Panc1 (cell line): ENCODE data around the gene CREBBP. TPM values are rescaled to one million over a fixed set of nuclear protein-coding genes. Genes with fewer than 3 reads are reported as not detected.

ENCODE experiments used
- ATAC-seq: fragments of 200-7000 bp; cut with Tn5 transposase; 2 replicates; pipeline ENCODE4 v1.9.1; 2020; ENCODE audit warnings: mild to moderate bottlenecking, moderate library complexity
- BruUV-seq: library from RNA; stranded (reverse); fragments of 400-500 nt; replicated peaks from 2 replicates; lab custom pipeline; 2021; lab: Mats Ljungman, UMichigan
- CTCF ChIA-PET: fragments of 300-600 bp; sonication (Branson Sonifier 250); formaldehyde crosslinking; loops from one replicate; lab custom pipeline; 2022; ENCODE audit warnings: antibody characterized with exemption; lab: Charles Lee
- POLR2A ChIA-PET: fragments of 300-600 bp; sonication (Branson Sonifier 250); formaldehyde crosslinking; loops from one replicate; lab custom pipeline; 2022; ENCODE audit warnings: antibody characterized with exemption; lab: Charles Lee
- DNase-seq: peaks from one replicate; pipeline ENCODE4 v3.0.0-alpha.2; 2010; ENCODE audit warnings: low read depth, low spot score
- H3K27ac ChIP-seq: 2 replicates; pipeline ENCODE4 v1.5.1; 2011; ENCODE audit warnings: mild to moderate bottlenecking, low read length, inconsistent platforms
- H3K27me3 ChIP-seq: fragments of 200-500 bp; sonication (Bioruptor generic); 2 replicates; pipeline ENCODE4 v1.6.0; 2014; ENCODE audit warnings: low read length, inconsistent platforms; ENCODE audit not compliant: control insufficient read depth, insufficient read depth
- H3K36me3 ChIP-seq: fragments of 200-500 bp; sonication (Bioruptor generic); 2 replicates; pipeline ENCODE4 v1.5.1; 2014; ENCODE audit warnings: inconsistent platforms, mild to moderate bottlenecking, low read length, moderate library complexity; ENCODE audit not compliant: control insufficient read depth, insufficient read depth
- H3K4me1 ChIP-seq: 2 replicates; pipeline ENCODE4 v1.5.1; 2011; ENCODE audit warnings: inconsistent platforms, mild to moderate bottlenecking, low read length, moderate library complexity; ENCODE audit not compliant: control insufficient read depth, insufficient read depth
- H3K4me3 ChIP-seq, 2 experiments: 2 replicates each; pipeline ENCODE4 v1.5.1; 2011 to 2012; ENCODE audit warnings: low read depth in 2 of 2, low read length in 2 of 2, mild to moderate bottlenecking in 2 of 2, inconsistent platforms in 1 of 2, moderate library complexity in 1 of 2
- H3K9me3 ChIP-seq: fragments of 200-500 bp; sonication (Bioruptor generic); 2 replicates; pipeline ENCODE4 v1.5.1; 2014; ENCODE audit warnings: low read depth, mild to moderate bottlenecking, inconsistent platforms, low read length, moderate library complexity; ENCODE audit not compliant: control insufficient read depth, insufficient read depth
- POLR2AphosphoS5 ChIP-seq: IDR thresholded peaks from 2 replicates; pipeline ENCODE4 v1.6.1; 2012; ENCODE audit warnings: mild to moderate bottlenecking, low read depth, low read length, moderate library complexity
- SIN3A ChIP-seq: IDR thresholded peaks from 2 replicates; pipeline ENCODE4 v1.6.1; 2012; ENCODE audit warnings: low read depth, mild to moderate bottlenecking, low read length, moderate library complexity, borderline replicate concordance; ENCODE audit not compliant: insufficient read depth
- TCF7L2 ChIP-seq: IDR thresholded peaks from 2 replicates; pipeline ENCODE4 v1.6.1; 2011; ENCODE audit warnings: mild to moderate bottlenecking, low read depth, low read length, inconsistent platforms
- in situ Hi-C: cut with HindIII; loops from 2 replicates; pipeline ENCODE4 v1.10.0; 2016; ENCODE audit warnings: low sequenced_read_pairs, low pct_unique_long_range_greater_than_20kb
- intact Hi-C: fragments of 100-400 bp; cut with micrococcal nuclease; formaldehyde crosslinking; loops from one replicate; pipeline ENCODE4 v1.10.0; 2022; ENCODE audit not compliant: unreplicated experiment
- total RNA-seq: library from RNA; stranded (reverse); gene quantifications from one replicate; pipeline ENCODE4 v1.2.1, GENCODE V29; 2021; ENCODE audit not compliant: unreplicated experiment
- TF ChIP-seq, protein P1 (sequence below): fragments of 450-650 bp; IDR thresholded peaks from 2 replicates; pipeline ENCODE4 v1.5.1; 2017; ENCODE audit warnings: mild to moderate bottlenecking
- TF ChIP-seq, protein P2 (sequence below), 2 experiments: IDR thresholded peaks; 2 replicates each; pipeline ENCODE4 v1.6.1; 2011 to 2012; ENCODE audit warnings: low read depth in 2 of 2, control low read depth in 1 of 2, low read length in 1 of 2, mild to moderate bottlenecking in 1 of 2, moderate library complexity in 1 of 2; ENCODE audit not compliant: insufficient read depth in 1 of 2

Gene CREBBP
- total RNA-seq, 1 experiment from 2014 or later: 60.2 TPM

DNA sequence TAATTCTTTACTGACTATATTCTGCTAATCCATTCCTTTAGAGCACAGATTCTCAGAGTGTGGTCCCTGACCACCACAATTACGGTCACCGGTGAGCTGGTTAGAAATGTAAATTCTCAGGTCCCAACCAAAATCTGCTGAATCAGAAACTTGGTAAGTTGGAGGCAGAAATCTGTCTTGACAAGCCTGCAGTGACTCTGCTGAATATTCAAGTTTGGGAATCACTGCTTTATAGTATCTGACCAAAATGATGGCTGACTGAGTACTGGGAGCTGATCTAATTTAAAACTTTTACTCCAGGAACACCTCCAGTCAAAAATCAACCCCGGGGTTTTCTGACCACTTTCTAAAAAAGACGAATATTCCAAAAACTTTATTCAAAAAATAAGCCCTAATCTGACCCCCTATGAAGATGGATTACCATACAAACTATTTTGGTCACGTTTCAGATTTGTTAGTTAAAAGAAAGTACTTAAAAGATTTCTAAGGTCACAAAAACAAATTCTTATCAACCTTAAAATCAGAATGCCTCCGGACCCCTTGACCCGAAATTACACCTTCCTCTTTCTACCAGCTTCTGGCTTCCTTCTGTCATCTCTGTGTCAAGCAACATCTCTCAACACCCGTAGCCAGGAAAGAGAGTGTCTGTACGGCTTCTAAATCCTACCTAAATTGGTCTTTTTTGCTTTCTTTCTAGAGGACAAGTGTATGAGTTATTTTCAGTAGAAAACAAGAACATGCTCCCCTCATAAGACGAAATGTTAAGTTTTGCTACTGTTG lies 38.6 kb downstream of the CREBBP start:
- no peaks in the 10 kb centered on the region; the same call in 1 of the 2 replicates for H3K36me3 ChIP-seq
- intact Hi-C loops: no loop called here
- H3K4me3 ChIP-seq: no peak overlapping the region
- no peaks in the 10 kb centered on the region for H3K27me3 ChIP-seq
- CTCF ChIA-PET: no interaction called here
- DNase-seq (no peak), ATAC-seq (no peak)
- POLR2A ChIA-PET: no interaction called here
- no peaks in the 10 kb centered on the region; the same call in 1 of the 2 replicates for H3K4me1 ChIP-seq
- TF ChIP-seq TCF7L2: no peak
- TF ChIP-seq, protein P1, sequence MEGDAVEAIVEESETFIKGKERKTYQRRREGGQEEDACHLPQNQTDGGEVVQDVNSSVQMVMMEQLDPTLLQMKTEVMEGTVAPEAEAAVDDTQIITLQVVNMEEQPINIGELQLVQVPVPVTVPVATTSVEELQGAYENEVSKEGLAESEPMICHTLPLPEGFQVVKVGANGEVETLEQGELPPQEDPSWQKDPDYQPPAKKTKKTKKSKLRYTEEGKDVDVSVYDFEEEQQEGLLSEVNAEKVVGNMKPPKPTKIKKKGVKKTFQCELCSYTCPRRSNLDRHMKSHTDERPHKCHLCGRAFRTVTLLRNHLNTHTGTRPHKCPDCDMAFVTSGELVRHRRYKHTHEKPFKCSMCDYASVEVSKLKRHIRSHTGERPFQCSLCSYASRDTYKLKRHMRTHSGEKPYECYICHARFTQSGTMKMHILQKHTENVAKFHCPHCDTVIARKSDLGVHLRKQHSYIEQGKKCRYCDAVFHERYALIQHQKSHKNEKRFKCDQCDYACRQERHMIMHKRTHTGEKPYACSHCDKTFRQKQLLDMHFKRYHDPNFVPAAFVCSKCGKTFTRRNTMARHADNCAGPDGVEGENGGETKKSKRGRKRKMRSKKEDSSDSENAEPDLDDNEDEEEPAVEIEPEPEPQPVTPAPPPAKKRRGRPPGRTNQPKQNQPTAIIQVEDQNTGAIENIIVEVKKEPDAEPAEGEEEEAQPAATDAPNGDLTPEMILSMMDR: no peak
- no peak for TF ChIP-seq POLR2AphosphoS5
- TF ChIP-seq, protein P2, sequence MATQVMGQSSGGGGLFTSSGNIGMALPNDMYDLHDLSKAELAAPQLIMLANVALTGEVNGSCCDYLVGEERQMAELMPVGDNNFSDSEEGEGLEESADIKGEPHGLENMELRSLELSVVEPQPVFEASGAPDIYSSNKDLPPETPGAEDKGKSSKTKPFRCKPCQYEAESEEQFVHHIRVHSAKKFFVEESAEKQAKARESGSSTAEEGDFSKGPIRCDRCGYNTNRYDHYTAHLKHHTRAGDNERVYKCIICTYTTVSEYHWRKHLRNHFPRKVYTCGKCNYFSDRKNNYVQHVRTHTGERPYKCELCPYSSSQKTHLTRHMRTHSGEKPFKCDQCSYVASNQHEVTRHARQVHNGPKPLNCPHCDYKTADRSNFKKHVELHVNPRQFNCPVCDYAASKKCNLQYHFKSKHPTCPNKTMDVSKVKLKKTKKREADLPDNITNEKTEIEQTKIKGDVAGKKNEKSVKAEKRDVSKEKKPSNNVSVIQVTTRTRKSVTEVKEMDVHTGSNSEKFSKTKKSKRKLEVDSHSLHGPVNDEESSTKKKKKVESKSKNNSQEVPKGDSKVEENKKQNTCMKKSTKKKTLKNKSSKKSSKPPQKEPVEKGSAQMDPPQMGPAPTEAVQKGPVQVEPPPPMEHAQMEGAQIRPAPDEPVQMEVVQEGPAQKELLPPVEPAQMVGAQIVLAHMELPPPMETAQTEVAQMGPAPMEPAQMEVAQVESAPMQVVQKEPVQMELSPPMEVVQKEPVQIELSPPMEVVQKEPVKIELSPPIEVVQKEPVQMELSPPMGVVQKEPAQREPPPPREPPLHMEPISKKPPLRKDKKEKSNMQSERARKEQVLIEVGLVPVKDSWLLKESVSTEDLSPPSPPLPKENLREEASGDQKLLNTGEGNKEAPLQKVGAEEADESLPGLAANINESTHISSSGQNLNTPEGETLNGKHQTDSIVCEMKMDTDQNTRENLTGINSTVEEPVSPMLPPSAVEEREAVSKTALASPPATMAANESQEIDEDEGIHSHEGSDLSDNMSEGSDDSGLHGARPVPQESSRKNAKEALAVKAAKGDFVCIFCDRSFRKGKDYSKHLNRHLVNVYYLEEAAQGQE (IDR thresholded peaks at IDR 0.05; ENCODE audit: insufficient read depth in 1 of 2, low read depth in 2 of 2, low read length in 1 of 2): no peak
- no peak for TF ChIP-seq SIN3A
- TSS peak; percentile 13 for BruUV-seq
- H3K9me3 ChIP-seq: no peaks in the 10 kb centered on the region
- no peak overlapping the region for H3K27ac ChIP-seq
- in situ Hi-C loops: no loop called here

DNA sequence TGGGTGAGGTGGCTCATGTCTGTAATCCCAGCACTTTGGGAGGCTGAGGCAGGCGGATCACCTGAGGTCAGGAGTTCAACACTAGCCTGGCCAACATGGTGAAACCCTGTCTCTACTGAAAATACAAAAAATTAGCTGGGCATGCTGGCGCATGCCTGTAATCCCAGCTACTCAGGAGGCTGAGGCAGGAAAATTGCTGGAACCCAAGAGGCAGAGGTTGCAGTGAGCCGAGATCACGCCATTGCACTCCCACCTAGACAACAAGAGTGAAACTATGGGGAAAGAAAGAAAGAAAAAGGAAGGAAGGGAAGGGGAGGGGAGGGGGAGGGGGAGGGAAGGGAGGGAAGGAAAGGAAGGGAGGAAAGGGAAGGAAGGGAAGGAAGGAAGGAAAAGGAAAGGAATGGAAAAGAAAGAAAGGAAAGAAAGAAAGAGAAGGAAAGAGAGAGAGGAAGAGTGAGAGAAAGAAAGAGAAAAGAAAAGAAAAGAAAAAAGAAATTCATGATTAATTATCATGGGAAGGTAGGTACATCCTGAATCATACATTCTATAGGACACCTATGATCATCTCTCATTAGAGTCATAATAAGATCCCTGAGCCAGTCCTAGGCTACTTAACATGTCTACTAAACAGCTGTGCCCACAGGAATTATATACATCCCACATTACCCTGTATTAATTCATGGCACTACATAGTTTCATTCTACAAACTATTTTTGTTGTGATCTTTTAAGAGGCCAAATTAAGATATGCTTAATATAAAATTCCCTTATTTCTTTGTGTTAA lies 40.9 kb downstream of the CREBBP start:
- CTCF ChIA-PET: no interaction called here
- in situ Hi-C loops: no loop called here

More for the DNA sequence above, 40.9 kb downstream of the CREBBP start:
- no peak overlapping the region for H3K4me3 ChIP-seq
- POLR2A ChIA-PET: no interaction called here
- no peak for ATAC-seq
- no peaks in the 10 kb centered on the region for H3K9me3 ChIP-seq
- no peak for DNase-seq
- no TSS peak for BruUV-seq
- TF ChIP-seq POLR2AphosphoS5 (no peak), TCF7L2 (no peak), SIN3A (no peak)
- TF ChIP-seq, protein P1: no peak
- TF ChIP-seq, protein P2 (IDR thresholded peaks at IDR 0.05; ENCODE audit: insufficient read depth in 1 of 2, low read depth in 2 of 2, low read length in 1 of 2): no peak
- H3K4me1 ChIP-seq: no peaks in the 10 kb centered on the region
- no peak overlapping the region for H3K27ac ChIP-seq
- H3K27me3 ChIP-seq: no peaks in the 10 kb centered on the region
- no peaks in the 10 kb centered on the region; the same call in 1 of the 2 replicates for H3K36me3 ChIP-seq
- intact Hi-C loops: no loop called here
